Measurements from ENCODE around the gene SURF2.

- TF ChIP-seq, protein P1, sequence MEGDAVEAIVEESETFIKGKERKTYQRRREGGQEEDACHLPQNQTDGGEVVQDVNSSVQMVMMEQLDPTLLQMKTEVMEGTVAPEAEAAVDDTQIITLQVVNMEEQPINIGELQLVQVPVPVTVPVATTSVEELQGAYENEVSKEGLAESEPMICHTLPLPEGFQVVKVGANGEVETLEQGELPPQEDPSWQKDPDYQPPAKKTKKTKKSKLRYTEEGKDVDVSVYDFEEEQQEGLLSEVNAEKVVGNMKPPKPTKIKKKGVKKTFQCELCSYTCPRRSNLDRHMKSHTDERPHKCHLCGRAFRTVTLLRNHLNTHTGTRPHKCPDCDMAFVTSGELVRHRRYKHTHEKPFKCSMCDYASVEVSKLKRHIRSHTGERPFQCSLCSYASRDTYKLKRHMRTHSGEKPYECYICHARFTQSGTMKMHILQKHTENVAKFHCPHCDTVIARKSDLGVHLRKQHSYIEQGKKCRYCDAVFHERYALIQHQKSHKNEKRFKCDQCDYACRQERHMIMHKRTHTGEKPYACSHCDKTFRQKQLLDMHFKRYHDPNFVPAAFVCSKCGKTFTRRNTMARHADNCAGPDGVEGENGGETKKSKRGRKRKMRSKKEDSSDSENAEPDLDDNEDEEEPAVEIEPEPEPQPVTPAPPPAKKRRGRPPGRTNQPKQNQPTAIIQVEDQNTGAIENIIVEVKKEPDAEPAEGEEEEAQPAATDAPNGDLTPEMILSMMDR (IDR thresholded peaks at IDR 0.05) = no peak
- no peak for TF ChIP-seq EP300 (IDR thresholded peaks at IDR 0.05)
Observed at GRCh38 chr9:133344071-133344470, 12.3 kb upstream of the SURF2 start.

Data from sigmoid colon (tissue), 4 donors.